Sigmoid colon (tissue), 7 donors: Measurements from ENCODE around the gene DYRK1A. TPM values are rescaled to one million over a fixed set of nuclear protein-coding genes. Genes with fewer than 3 reads are reported as not detected.

Experiments
- DNase-seq: peaks from one replicate; pipeline ENCODE4 v3.0.0-alpha.2; 2019
- H3K27ac ChIP-seq, 4 donors: fragments of 200-600 bp; sonication (generic); one replicate each; pipeline ENCODE4 v1.5.1; 2016 to 2019; ENCODE audit warnings: mild to moderate bottlenecking in 1 of 4
- H3K27me3 ChIP-seq, 3 donors: fragments of 200-600 bp; sonication (generic); one replicate each; pipeline ENCODE4 v1.5.1; 2019; ENCODE audit warnings: mild to moderate bottlenecking in 1 of 3
- H3K36me3 ChIP-seq, 4 donors: fragments of 200-600 bp; sonication (generic); one replicate each; pipeline ENCODE4 v1.5.1; 2016 to 2019
- H3K4me1 ChIP-seq, 4 donors: fragments of 200-600 bp; sonication (generic); one replicate each; pipeline ENCODE4 v1.5.1; 2017 to 2019
- H3K4me3 ChIP-seq, 4 donors: fragments of 200-600 bp; sonication (generic); one replicate each; pipeline ENCODE4 v1.5.1; 2017 to 2019; ENCODE audit warnings: mild to moderate bottlenecking in 2 of 4, moderate library complexity in 1 of 4
- H3K9me3 ChIP-seq, 4 donors: fragments of 200-600 bp in 3 of 4; sonication (generic) in 3 of 4; one replicate each; pipeline versions ENCODE4 v1.5.1 to v1.6.1; 2013 to 2019
- EP300 ChIP-seq, 4 donors: sonication (generic); formaldehyde crosslinking; IDR thresholded peaks; one replicate each; pipeline ENCODE4 v1.6.1; 2017; ENCODE audit warnings: antibody characterized with exemption in 4 of 4
- POLR2A ChIP-seq, 2 donors: fragments of 450-650 bp; IDR thresholded peaks; one replicate each; pipeline ENCODE4 v1.6.1; 2016; ENCODE audit warnings: antibody characterized with exemption in 2 of 2, mild to moderate bottlenecking in 2 of 2, moderate library complexity in 2 of 2
- POLR2AphosphoS5 ChIP-seq, 4 donors: sonication (generic); formaldehyde crosslinking; IDR thresholded peaks; one replicate each; pipeline ENCODE4 v1.6.1; 2017; ENCODE audit warnings: antibody characterized with exemption in 4 of 4
- WGBS, 2 donors: extraction: QIAGEN DNeasy Blood & Tissue Kit; methylation state at CpG; one replicate each; pipeline ENCODE4 v1.1.7; 2013; 5-methylcytosine and 5-hydroxymethylcytosine counted together
- intact Hi-C: fragments of 100-400 bp; cut with DNase I; formaldehyde crosslinking; loops from one replicate; pipeline ENCODE4 v1.15.1; 2023
- polyA plus RNA-seq, 3 donors: library from polyadenylated mRNA; stranded (reverse); fragments of 200-250 nt; gene quantifications; one replicate each; pipeline ENCODE4 v1.2.3, GENCODE V29; 2013
- total RNA-seq, 4 donors: library from RNA; depleted of rRNA; stranded (reverse); fragments of >200 nt; gene quantifications; one replicate each; pipeline ENCODE4 v1.1.0, GENCODE V29; 2016
- TF ChIP-seq, protein P1 (sequence below), 4 experiments: fragments of 450-650 bp in 3 of 4; fragments of 200-600 bp in 1 of 4; IDR thresholded peaks; one replicate each; pipeline ENCODE4 v1.5.1; 2016 to 2019; ENCODE audit warnings: antibody characterized with exemption in 4 of 4, mild to moderate bottlenecking in 3 of 4, moderate library complexity in 2 of 4
- donor health status: healthy with polysubstance abuse.
- donor health status: Bipolar disorder and iron deficiency.
- donor health status: healthy.

The DYRK1A gene
- total and polyA plus RNA-seq, 7 donors: 11.4 to 74.1 (median 62.9) TPM

- Histone ChIP-seq H3K4me3 (no peak overlapping the region), H3K27ac (no peak overlapping the region), H3K9me3 (no peaks in the 10 kb centered on the region), H3K4me1 (peaks cover 0 to 19% (median 17%) of the 10 kb centered on the region in 4 donors), H3K36me3 (no peaks in the 10 kb centered on the region), H3K27me3 (no peaks in the 10 kb centered on the region)
- TF ChIP-seq EP300 (IDR thresholded peaks at IDR 0.05) (no peak), POLR2AphosphoS5 (IDR thresholded peaks at IDR 0.05) (no peak), POLR2A (IDR thresholded peaks at IDR 0.05) (no peak)
- TF ChIP-seq, protein P1, sequence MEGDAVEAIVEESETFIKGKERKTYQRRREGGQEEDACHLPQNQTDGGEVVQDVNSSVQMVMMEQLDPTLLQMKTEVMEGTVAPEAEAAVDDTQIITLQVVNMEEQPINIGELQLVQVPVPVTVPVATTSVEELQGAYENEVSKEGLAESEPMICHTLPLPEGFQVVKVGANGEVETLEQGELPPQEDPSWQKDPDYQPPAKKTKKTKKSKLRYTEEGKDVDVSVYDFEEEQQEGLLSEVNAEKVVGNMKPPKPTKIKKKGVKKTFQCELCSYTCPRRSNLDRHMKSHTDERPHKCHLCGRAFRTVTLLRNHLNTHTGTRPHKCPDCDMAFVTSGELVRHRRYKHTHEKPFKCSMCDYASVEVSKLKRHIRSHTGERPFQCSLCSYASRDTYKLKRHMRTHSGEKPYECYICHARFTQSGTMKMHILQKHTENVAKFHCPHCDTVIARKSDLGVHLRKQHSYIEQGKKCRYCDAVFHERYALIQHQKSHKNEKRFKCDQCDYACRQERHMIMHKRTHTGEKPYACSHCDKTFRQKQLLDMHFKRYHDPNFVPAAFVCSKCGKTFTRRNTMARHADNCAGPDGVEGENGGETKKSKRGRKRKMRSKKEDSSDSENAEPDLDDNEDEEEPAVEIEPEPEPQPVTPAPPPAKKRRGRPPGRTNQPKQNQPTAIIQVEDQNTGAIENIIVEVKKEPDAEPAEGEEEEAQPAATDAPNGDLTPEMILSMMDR (IDR thresholded peaks at IDR 0.05): no peak
- WGBS, 2 donors: 93% methylated on average over 1 of the region's 1 CpG
- intact Hi-C loops: no loop called here
- no peak for DNase-seq
Observed at GRCh38 chr21:37542512-37542911, 175.9 kb downstream of the DYRK1A start.

DNA sequence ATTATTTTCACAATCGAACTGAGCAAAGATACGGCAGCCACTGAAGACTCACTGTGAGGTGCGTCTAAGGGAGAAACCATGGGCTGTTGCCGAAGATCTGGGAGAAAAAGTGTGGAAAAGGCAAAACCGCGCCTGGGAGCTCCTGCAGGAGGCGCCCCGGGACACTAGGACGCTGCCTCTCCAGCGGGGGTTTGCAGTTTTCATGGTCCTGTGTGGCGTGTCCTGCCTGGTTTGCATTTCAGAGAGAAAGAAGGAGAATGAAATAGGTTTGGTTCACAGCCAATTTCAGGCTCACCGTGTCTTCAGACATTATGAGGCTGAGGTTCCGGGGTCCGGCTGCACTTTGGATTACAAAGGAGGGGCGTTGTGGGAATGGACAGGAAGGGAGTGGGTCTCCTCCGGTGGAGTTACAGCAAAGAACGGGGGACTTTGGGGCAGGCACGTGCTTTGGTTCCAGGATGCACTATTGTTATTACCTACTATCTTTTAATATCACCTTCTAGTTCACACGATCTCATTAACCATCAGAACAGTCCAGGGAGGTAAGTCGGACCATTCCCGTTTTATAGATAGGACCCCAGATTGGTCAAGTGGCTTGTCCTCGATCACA, 179.8 kb downstream of the DYRK1A start:
- Histone ChIP-seq H3K27me3 (no peaks in the 10 kb centered on the region), H3K27ac (peak overlapping the region; percentile 45 to 65 (median 53)), H3K9me3 (no peaks in the 10 kb centered on the region), H3K4me3 (peak overlapping the region in 2 of 4 donors; percentile 13 to 15), H3K4me1 (peaks cover 0 to 46% (median 33%) of the 10 kb centered on the region in 4 donors), H3K36me3 (no peaks in the 10 kb centered on the region)
- TF ChIP-seq EP300 (IDR thresholded peaks at IDR 0.05) (no peak), POLR2A (IDR thresholded peaks at IDR 0.05) (no peak), POLR2AphosphoS5 (IDR thresholded peaks at IDR 0.05) (no peak)
- TF ChIP-seq, protein P1 (IDR thresholded peaks at IDR 0.05): no peak
- intact Hi-C loops: loop anchor here (5.0 kb wide), 1 partner anchor 279 kb away; the partner anchor contains the start of gene VPS26C
- 73 to 82% methylated on average over 22 of the region's 22 CpGs for WGBS, 2 donors
- peak; percentile 59 for DNase-seq

GRCh38 chr21:37546949-37547614, 180.5 kb downstream of the DYRK1A start:
- Histone ChIP-seq H3K27me3 (no peaks in the 10 kb centered on the region), H3K9me3 (no peaks in the 10 kb centered on the region), H3K4me1 (peaks cover 0 to 52% (median 39%) of the 10 kb centered on the region in 4 donors), H3K27ac (peak overlapping the region; percentile 45 to 65 (median 53)), H3K4me3 (peak overlapping the region in 2 of 4 donors; percentile 13 to 15), H3K36me3 (no peaks in the 10 kb centered on the region)
- intact Hi-C loops: loop anchor here (5.0 kb wide), 1 partner anchor 280 kb away; the partner anchor contains the start of gene VPS26C
- 19 to 33% methylated on average over 23 of the region's 23 CpGs for WGBS, 2 donors
- peak; percentile 66 for DNase-seq
- peak in 2 of 4 donors; percentile 47 to 66 for TF ChIP-seq EP300 (IDR thresholded peaks at IDR 0.05)
- TF ChIP-seq, protein P1 (IDR thresholded peaks at IDR 0.05): no peak
- TF ChIP-seq POLR2AphosphoS5 (IDR thresholded peaks at IDR 0.05): peak; percentile 48 to 84 (median 72)
- TF ChIP-seq POLR2A (IDR thresholded peaks at IDR 0.05): no peak

- no peak for DNase-seq
- peaks cover 0 to 56% (median 41%) of the 10 kb centered on the region in 4 donors for H3K4me1 ChIP-seq
- H3K4me3 ChIP-seq: no peak overlapping the region
- WGBS, 2 donors: 26% methylated on average over 2 of the region's 2 CpGs
- H3K9me3 ChIP-seq: no peaks in the 10 kb centered on the region
- no peaks in the 10 kb centered on the region for H3K36me3 ChIP-seq
- peak overlapping the region; percentile 45 to 65 (median 53) for H3K27ac ChIP-seq
- H3K27me3 ChIP-seq: no peaks in the 10 kb centered on the region
- TF ChIP-seq EP300 (IDR thresholded peaks at IDR 0.05) (no peak), POLR2AphosphoS5 (IDR thresholded peaks at IDR 0.05) (no peak), POLR2A (IDR thresholded peaks at IDR 0.05) (no peak)
- TF ChIP-seq, protein P1 (IDR thresholded peaks at IDR 0.05): no peak
- intact Hi-C loops: loop anchor here (5.0 kb wide), 1 partner anchor 280 kb away; the partner anchor contains the start of gene VPS26C
Observed at GRCh38 chr21:37547615-37548200, 181.1 kb downstream of the DYRK1A start.
